ENCODE results near the gene PTPRE.

DNA sequence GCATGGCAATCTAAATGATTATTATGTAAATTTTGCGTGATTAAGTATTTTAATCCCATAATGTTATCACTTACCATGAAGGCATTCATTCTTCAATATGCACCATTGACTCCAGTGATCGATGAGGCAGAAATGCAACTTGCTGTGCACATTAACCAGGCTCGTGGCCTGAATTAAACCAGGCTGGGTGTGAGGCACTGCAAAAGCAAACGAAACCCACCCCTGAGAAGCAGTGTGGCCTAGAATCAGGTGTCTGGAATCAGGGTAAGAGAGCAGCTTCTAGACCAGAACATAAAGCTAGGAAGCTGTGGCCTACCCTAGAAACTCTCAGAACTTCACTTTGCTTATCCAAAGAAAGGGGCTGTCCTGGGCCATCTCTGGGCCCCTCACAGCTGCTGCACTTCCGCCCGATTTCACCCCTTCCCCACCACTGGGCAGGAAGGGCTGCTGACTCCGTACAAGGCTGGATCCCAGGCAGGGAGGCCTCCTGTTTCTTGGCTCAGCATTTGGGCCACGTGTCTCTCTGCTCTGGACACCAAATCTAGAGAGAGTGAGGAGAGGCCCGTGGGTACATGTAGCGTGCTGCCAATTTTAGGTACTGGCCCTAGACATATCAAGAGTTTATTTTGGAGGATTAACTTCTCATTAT is 4.4 kb downstream of the PTPRE start:
- TF ChIP-seq, protein P1, sequence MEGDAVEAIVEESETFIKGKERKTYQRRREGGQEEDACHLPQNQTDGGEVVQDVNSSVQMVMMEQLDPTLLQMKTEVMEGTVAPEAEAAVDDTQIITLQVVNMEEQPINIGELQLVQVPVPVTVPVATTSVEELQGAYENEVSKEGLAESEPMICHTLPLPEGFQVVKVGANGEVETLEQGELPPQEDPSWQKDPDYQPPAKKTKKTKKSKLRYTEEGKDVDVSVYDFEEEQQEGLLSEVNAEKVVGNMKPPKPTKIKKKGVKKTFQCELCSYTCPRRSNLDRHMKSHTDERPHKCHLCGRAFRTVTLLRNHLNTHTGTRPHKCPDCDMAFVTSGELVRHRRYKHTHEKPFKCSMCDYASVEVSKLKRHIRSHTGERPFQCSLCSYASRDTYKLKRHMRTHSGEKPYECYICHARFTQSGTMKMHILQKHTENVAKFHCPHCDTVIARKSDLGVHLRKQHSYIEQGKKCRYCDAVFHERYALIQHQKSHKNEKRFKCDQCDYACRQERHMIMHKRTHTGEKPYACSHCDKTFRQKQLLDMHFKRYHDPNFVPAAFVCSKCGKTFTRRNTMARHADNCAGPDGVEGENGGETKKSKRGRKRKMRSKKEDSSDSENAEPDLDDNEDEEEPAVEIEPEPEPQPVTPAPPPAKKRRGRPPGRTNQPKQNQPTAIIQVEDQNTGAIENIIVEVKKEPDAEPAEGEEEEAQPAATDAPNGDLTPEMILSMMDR (IDR thresholded peaks at IDR 0.05; ENCODE audit: low read depth, low read length) = no peak
- TF ChIP-seq EZH2phosphoT487 (IDR thresholded peaks at IDR 0.05; ENCODE audit: low read depth) = no peak
